ENCODE measurements around the gene UBXN10. TPM values are rescaled to one million over a fixed set of nuclear protein-coding genes. Genes with fewer than 3 reads are reported as not detected.

The UBXN10 gene
- total RNA-seq, 3 donors from 2014 or later, result 1.3 to 6.6 (median 4.9) TPM

GRCh38 chr1:20174937-20175666 is 10.8 kb upstream of the UBXN10 start:
- Histone ChIP-seq H3K27me3 (no peaks in the 10 kb centered on the region), H3K27ac (no peak overlapping the region), H3K4me1 (no peaks in the 10 kb centered on the region), H3K4me3 (no peak overlapping the region), H3K9me3 (no peaks in the 10 kb centered on the region), H3K36me3 (no peaks in the 10 kb centered on the region)
- TF ChIP-seq CTCF (IDR thresholded peaks at IDR 0.05) (no peak), POLR2AphosphoS5 (IDR thresholded peaks at IDR 0.05) (no peak), POLR2A (IDR thresholded peaks at IDR 0.05) (no peak)
- DNase-seq (ENCODE audit: low spot score in 2 of 2), result no peak
- intact Hi-C loops (cut with DNase I; ENCODE audit: low total_unique reads), result no loop called here

GRCh38 chr1:20178634-20179370 is 7.1 kb upstream of the UBXN10 start:
- no peaks in the 10 kb centered on the region for H3K9me3 ChIP-seq
- TF ChIP-seq POLR2AphosphoS5 (IDR thresholded peaks at IDR 0.05), result no peak
- no peak for TF ChIP-seq POLR2A (IDR thresholded peaks at IDR 0.05)
- TF ChIP-seq CTCF (IDR thresholded peaks at IDR 0.05), result no peak
- no peaks in the 10 kb centered on the region for H3K4me1 ChIP-seq
- intact Hi-C loops (cut with DNase I; ENCODE audit: low total_unique reads), result no loop called here
- H3K4me3 ChIP-seq, result no peak overlapping the region
- H3K27ac ChIP-seq, result no peak overlapping the region
- DNase-seq (ENCODE audit: low spot score in 2 of 2), result no peak
- no peaks in the 10 kb centered on the region for H3K36me3 ChIP-seq
- H3K27me3 ChIP-seq, result no peaks in the 10 kb centered on the region

- Histone ChIP-seq H3K4me1 (no peaks in the 10 kb centered on the region), H3K36me3 (no peaks in the 10 kb centered on the region), H3K9me3 (no peaks in the 10 kb centered on the region), H3K4me3 (no peak overlapping the region), H3K27me3 (no peaks in the 10 kb centered on the region), H3K27ac (no peak overlapping the region)
- intact Hi-C loops (cut with DNase I; ENCODE audit: low total_unique reads), result no loop called here
- TF ChIP-seq POLR2A (IDR thresholded peaks at IDR 0.05) (no peak), POLR2AphosphoS5 (IDR thresholded peaks at IDR 0.05) (no peak)
- no peak for DNase-seq (ENCODE audit: low spot score in 2 of 2)
Measured at GRCh38 chr1:20179371-20180128, 6.3 kb upstream of the UBXN10 start.

GRCh38 chr1:20180129-20180843 is 5.6 kb upstream of the UBXN10 start:
- Histone ChIP-seq H3K4me1 (no peaks in the 10 kb centered on the region), H3K9me3 (no peaks in the 10 kb centered on the region), H3K27ac (no peak overlapping the region), H3K36me3 (no peaks in the 10 kb centered on the region), H3K27me3 (no peaks in the 10 kb centered on the region), H3K4me3 (no peak overlapping the region)
- TF ChIP-seq POLR2A (IDR thresholded peaks at IDR 0.05) (no peak), POLR2AphosphoS5 (IDR thresholded peaks at IDR 0.05) (no peak)
- no peak for DNase-seq (ENCODE audit: low spot score in 2 of 2)
- intact Hi-C loops (cut with DNase I; ENCODE audit: low total_unique reads), result no loop called here

- Histone ChIP-seq H3K27ac (no peak overlapping the region), H3K27me3 (no peaks in the 10 kb centered on the region), H3K9me3 (no peaks in the 10 kb centered on the region), H3K4me3 (no peak overlapping the region), H3K4me1 (no peaks in the 10 kb centered on the region), H3K36me3 (no peaks in the 10 kb centered on the region)
- DNase-seq (ENCODE audit: low spot score in 2 of 2), result no peak
- intact Hi-C loops (cut with DNase I; ENCODE audit: low total_unique reads), result no loop called here
- no peak for TF ChIP-seq POLR2AphosphoS5 (IDR thresholded peaks at IDR 0.05)
- no peak for TF ChIP-seq POLR2A (IDR thresholded peaks at IDR 0.05)
- no peak for TF ChIP-seq CTCF (IDR thresholded peaks at IDR 0.05)
Measured at GRCh38 chr1:20180844-20181207, 5.1 kb upstream of the UBXN10 start.

Measured in breast epithelium (tissue), 4 donors.